GM12891 (cell line): ENCODE measurements around the gene VSTM2B.

Source experiments
- PAX5 ChIP-seq: IDR thresholded peaks from 2 replicates; pipeline ENCODE4 v1.6.1; 2011; ENCODE audit warnings: low read length, moderate library complexity, mild to moderate bottlenecking; ENCODE audit not compliant: insufficient read depth, severe bottlenecking
- POLR2A ChIP-seq: IDR thresholded peaks from 2 replicates; pipeline ENCODE4 v1.6.1; 2011; ENCODE audit warnings: low read depth, low read length, control low read depth
- POLR2AphosphoS5 ChIP-seq: IDR thresholded peaks from 2 replicates; pipeline ENCODE4 v1.6.1; 2011; ENCODE audit warnings: low read depth, low read length, control low read depth
- POU2F2 ChIP-seq: IDR thresholded peaks from 2 replicates; pipeline ENCODE4 v1.6.1; 2011; ENCODE audit warnings: low read depth, mild to moderate bottlenecking, control low read depth, low read length, moderate library complexity
- SPI1 ChIP-seq: IDR thresholded peaks from 2 replicates; pipeline ENCODE4 v1.6.1; 2011; ENCODE audit warnings: low read depth, low read length, control low read depth
- TAF1 ChIP-seq: IDR thresholded peaks from 2 replicates; pipeline ENCODE4 v1.6.1; 2011; ENCODE audit warnings: low read depth, low read length, control low read depth

DNA sequence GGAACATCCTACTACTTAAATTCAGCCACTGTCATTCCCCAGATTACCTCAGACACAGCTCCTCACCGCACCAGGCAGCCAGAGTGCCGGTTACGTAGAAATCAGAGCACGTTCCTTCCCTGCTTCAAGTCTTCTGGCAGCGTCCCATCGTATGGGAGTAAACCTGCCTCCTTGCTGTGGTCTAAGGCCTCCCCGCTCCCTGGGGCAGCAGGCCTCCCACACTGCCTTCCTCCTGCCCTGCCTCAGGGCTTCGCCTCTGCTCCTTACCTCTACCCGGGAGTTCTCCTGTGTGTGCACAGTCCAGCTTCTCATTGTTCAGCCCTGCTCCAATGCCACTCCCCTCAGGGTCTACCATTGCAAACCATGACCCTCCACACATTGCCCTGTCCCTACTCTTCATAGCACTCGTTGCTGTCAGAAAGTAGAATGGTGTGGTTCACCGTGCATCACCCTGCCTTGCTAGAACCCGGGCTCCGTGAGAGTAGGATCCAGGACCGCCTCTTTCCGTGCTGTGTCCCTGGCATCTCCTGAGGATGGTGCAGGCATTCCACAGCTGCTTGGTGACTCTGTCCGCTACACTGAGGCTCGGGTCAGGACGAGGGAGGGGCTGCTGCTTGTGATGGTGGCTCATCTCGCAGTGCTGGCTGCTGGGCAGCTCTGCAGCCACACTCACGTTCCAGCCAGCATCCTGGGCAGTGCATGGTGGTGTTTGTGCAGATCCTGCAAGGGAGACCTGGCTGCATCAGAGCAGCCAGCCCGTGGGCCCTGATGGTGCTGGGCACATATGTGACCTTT, 87.2 kb downstream of the VSTM2B start:
- TF ChIP-seq POLR2A (no peak), POLR2AphosphoS5 (no peak), SPI1 (no peak), TAF1 (no peak), PAX5 (no peak), POU2F2 (no peak)
